Stimulated activated CD4-positive, alpha-beta T cell treated with anti-CD3 and anti-CD28 coated beads, Interleukin-12 subunit alpha, Interleukin-12 subunit beta, amount 100 ng/mL, for 48 hours (primary cell): ENCODE data around the gene SLC66A2.
"Not testable (repeated sequence)": the region's sequence is repeated elsewhere in the genome, so short reads cannot be mapped to it uniquely, and the experiment has no call there.

ENCODE experiments used
- DNase-seq, 3 donors: peaks; one replicate each; pipeline ENCODE4 v3.0.0-alpha.2; 2020; ENCODE audit warnings: low read depth in 2 of 3, low spot score in 1 of 3

The SLC66A2 gene

DNA sequence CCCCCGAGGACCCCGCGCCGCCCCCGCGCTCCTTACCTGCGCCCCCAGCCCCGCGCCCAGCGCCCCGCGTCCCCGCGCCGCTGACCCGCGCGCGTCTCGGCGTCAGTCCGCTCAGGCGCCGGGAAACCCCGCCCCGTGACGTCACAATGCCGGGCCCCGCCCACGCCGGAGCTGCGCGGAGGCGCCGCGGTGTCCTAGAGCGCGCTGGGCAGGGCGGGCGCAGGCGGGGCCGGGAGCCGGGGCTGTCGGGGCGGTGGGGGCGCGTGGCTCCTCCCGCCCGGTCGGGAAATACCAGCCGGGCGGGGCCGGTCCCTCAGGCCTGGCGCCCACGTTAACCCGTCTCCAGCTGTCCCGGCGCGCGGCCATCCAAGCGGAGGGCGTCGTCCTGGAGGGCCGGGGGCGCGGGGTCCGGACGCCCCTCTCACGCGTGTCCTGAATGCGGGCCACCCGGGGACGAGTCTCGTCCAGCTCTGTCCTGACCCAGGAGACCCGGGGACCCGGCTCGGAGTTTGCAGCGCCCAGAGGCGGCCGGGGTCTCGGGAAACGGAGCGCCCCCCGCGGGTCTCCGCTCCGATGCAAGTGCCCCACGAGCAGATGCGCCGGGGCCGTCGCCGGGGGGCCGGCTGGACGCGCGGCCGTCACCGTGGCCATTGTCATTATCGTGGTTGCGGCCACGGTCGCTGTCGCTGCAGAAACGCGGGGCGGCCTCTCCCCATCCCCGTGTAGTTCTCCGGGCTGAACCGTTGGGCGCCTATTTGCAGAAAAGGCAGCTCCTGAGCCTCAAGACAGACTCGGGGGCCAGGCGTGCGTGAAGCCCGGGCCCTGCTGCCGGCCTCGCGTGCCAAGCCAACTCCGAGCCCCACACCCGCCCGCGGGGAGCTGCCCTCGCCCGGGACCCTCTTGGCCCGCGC is at the start of gene SLC66A2:
Gene SLC66A2, minus strand, starts transcription at position 109 of the 911 bp plus-strand sequence. CDS start 727 bp downstream, outside the sequence.
- DNase-seq: peak; percentile 83 to 96 (median 92)

GRCh38 chr18:80000877-80001276 is 49.4 kb upstream of the SLC66A2 start:
- DNase-seq: no peak

DNA sequence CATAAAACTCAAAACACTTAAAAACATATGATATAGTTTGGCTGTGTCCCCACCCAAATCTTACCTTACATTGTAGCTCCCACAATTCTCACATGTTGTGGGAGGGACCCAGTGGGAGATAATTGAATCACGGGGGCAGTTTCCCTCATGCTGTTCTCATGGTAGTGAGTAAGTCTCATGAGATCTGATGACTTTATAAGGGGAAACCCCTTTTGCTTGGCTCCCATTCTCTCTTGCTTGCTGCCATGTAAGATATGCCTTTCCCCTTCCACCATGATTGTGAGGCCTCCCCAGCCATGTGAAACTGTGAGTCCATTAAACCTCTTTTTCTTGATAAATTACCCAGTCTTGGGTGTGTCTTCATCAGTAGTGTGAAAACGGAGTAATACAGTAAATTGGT is 48.2 kb upstream of the SLC66A2 start:
- DNase-seq: not testable (repeated sequence)

DNA sequence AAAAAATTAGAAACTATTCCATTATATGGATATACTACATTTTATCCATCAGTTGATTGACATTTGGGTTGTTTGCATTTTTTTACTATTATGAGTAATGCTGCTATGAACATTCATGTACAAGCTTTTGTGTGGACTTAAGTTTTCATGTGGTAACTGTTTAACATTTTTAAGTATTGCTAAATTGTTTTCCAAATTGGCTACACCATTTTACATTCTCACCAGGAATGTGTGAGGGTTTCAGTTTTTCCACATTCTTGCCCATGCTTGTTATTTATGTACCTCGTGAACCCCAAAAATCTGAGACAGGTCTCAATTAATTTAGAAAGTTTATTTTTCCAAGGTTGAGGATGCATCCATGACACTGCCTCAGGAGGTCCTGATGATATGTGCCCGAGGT is 40.0 kb upstream of the SLC66A2 start:
- DNase-seq: no peak

DNA sequence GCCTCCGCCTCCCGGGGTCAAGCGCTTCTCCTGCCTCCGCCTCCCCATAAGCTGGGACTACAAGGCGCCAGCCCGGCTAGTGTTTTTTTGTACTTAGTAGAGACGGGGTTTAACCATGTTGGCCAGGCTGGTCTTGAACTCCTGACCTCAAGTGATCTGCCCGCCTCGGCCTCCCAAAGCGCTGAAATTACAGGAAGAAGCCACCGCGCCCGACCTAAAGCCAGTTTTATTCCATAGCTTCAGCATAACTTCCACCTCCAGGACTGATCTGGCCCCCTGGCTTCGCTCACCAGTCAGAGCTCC is 37.7 kb upstream of the SLC66A2 start:
- no peak for DNase-seq

DNA sequence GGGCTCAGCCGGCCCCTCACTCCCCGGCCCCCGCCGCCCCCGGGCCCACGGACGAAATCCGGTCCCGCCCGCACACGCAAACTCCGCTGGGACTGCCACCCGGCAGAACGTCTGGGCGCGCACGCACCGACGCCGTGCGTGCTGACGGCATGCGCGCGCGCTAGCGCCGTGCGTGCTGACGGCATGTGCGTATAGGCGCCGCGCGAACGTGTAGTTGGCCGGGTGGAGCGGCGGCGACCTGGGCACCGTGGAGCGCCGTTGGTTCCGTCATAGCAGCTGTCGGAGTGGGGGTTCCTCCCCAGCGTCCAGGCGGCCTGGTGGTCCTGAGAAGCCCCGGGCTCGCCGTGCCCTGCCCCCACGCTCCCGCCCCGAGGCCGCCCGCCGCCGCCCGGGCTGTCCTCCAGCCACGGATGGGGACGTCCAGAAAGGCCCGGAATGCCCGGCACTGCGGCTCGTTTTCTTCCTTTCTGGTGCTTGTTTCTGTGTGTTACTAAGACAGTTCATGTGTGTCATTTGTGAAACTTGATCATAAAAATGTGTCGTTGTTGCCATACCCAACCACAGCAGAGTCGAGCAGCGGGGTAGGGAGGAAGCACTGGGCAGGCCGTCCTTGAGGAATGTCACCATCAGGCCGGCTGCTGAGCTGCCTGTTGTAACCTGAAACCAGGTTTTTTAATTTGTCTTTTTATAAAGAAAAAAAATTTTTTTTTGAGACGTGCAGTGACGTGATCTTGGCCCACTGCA is 37.2 kb upstream of the SLC66A2 start, which contains the start of gene TXNL4A:
Gene TXNL4A, minus strand, starts transcription at position 113 of the 744 bp plus-strand sequence. CDS start 171 bp downstream, outside the sequence.
- peak; percentile 71 to 85 (median 72) for DNase-seq

- DNase-seq: peak in 1 of 3 donors; percentile 49
Observed at GRCh38 chr18:79988071-79988450, 36.6 kb upstream of the SLC66A2 start.

DNA sequence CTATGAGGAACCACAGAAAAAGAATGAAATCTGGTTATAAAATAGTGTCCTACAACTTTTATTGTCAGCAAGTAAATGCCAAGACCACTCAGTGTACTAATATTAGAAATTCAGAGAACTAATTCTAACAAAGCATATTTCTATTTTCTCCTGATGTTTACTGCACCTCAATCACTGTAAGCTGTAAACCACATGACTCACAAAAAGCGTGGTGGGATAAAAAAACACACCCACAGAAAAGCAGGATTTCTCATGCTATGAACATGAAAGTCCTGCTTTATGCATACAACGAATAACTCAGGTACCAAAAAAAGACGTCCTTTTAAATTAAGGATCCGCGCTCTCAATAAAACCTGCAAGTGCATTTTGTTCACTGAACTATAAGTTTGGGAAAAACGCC is 36.1 kb upstream of the SLC66A2 start:
- DNase-seq: no peak

DNA sequence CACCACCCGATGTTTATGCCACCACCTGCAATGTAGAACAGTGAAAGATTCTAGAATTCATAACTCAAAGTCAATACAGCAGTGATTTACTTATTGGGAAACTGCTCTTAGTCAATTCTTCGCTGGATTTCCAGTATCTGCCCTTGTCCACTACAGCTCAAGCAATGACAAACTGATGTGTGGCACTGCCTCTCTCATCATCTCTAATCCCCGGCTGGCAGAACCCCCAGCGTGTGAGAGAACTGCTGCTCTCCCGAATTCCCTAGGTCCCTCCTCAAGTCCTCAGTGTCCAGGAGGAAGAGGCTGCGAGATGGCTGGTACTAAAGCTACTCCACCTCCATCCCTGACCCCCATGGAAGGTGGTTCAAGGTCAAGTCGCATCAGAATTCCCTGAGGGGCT is 35.3 kb upstream of the SLC66A2 start:
- no peak for DNase-seq

GRCh38 chr18:79985172-79985571 is 33.7 kb upstream of the SLC66A2 start:
- no peak for DNase-seq

DNA sequence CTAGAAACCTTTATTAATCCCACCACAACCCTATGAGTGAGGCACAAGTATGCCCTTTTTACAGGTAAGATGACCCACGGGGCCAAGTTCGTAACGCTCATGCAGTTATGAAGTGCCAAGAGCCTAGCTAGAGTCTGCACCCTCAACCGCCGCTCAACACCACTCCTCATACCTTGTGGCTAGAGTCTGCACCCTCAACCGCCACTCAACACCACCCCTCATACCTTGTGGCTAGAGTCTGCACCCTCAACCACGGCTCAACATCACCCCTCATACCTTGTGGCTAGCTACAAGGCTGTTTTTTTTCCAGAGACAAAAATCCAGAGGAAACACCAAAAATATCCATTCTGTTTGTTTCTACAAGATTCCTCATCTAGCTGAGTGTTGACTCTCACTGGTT is 32.3 kb upstream of the SLC66A2 start:
- no peak for DNase-seq

- no peak for DNase-seq
Observed at GRCh38 chr18:79983253-79983652, 31.8 kb upstream of the SLC66A2 start.

GRCh38 chr18:79982736-79983135 is 31.3 kb upstream of the SLC66A2 start:
- no peak for DNase-seq

- no peak for DNase-seq
Observed at GRCh38 chr18:79980585-79980984, 29.1 kb upstream of the SLC66A2 start.

- no peak for DNase-seq
Observed at GRCh38 chr18:79979843-79980242, 28.4 kb upstream of the SLC66A2 start.

DNA sequence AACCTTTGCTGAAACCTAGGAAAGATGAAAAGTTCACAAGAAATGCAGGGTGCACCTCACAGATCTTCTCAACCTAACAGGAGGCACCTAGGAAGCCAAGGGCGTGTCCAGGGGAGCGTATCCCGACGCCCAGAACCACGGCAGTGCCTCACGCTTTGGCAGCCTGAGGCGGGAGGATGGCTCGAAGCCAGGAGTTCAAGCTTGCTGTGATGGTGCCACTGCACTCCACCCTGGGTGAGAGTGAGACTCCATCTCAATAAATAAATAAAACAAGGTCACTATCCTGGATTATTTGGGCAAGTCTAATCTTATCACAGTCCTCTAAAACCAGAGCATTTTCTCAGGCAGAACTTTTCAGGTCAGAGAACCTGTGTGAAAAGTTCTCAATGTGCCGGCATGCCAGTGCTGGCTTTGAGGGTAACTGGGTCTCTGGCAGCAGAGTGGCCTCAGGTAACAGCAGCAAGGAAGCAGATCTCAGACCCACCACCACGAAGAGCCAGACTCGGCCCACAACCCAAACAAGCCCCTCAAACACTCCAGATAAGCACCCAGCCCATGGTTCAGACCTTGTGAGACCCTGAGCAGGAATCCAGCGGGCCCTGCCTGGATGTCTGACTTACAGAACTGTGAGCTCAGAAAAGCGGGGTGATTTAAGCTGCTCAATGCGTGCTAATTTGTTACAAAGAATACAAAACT is 24.7 kb upstream of the SLC66A2 start:
- DNase-seq: no peak

GRCh38 chr18:79975043-79975442 is 23.6 kb upstream of the SLC66A2 start:
- no peak for DNase-seq

DNA sequence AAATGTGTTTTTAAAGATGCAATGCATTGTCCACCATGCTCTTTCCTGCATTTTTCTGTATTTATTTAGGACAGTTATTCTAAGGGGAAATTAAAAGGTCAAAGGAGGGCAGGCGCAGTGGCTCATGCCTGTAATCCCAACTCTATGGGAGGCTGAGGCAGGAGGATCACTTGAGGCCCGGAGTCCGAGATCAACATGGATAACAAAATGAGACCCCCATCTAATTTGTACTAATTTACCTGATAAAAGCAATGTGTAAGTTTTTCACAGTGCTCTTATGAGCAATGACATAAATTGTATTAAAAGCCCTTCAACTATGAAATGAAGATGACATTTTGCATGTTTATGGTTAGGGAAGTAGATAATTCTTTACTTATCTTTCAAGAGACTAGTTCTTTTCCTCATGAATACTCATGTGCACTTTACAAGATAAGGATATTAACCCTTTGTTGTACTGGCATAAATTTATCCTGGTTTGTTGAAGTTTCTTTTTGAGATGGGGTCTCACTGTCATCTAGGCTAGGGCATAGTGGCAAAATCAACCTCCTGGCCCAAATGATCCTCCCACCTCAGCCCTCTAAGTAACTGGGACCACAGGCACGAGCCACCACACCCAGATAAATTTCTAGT is 22.7 kb upstream of the SLC66A2 start:
- no peak for DNase-seq

DNA sequence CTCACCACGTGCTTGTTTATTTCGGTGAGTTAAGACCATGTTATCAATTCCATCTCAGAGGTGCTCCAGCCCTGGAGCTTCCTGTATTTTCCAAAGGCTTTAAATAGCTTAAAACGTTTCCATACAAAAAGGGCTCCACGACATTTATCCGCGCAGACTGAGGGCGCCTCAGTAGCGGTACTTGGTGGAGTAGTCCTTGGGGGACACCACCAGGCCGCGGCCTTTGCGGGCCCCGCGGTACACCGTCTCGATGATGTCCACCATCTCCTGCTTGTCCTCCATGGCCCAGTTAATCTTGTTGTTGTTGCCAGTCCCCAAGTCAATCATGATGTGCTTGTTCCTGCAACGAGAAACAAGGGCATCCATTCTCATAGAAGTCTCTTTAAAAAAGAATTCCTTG is 22.1 kb upstream of the SLC66A2 start:
- no peak for DNase-seq

DNA sequence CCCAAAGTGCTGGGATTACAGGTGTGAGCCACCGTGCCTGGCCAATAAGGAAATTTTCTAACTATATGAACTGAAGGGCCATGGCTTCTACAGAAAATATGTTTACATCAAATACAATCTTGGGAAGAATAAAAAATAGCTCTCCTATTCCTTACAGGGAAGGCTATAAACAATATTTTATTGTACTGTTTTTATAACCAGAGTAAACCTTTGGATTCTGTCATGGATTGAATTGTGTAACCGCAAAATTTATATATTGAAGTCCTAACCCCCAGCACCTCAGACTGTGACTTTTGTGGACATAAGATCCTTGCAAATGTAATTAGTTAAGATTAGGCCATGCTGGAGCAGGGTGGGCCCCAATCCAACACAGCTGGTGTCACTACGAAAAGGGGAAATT is 21.3 kb upstream of the SLC66A2 start:
- DNase-seq: no peak

- no peak for DNase-seq
Observed at GRCh38 chr18:79971986-79972385, 20.5 kb upstream of the SLC66A2 start.
